Ishikawa (cell line): Measurements from ENCODE around the gene ASB7.

Experiments used
- CEBPB ChIP-seq: IDR thresholded peaks from 2 replicates; pipeline ENCODE4 v1.6.1; 2012
- CREB1 ChIP-seq: IDR thresholded peaks from 2 replicates; pipeline ENCODE4 v1.6.1; 2012; ENCODE audit warnings: low read depth
- EGR1 ChIP-seq: IDR thresholded peaks from 2 replicates; pipeline ENCODE4 v1.6.1; 2012
- EP300 ChIP-seq: IDR thresholded peaks from 2 replicates; pipeline ENCODE4 v1.6.1; 2012; ENCODE audit warnings: borderline replicate concordance
- FOXM1 ChIP-seq: IDR thresholded peaks from 2 replicates; pipeline ENCODE4 v1.6.1; 2012; ENCODE audit warnings: low read depth, borderline replicate concordance
- MAX ChIP-seq: IDR thresholded peaks from 2 replicates; pipeline ENCODE4 v1.6.1; 2012
- NFIC ChIP-seq: IDR thresholded peaks from 2 replicates; pipeline ENCODE4 v1.6.1; 2012
- RAD21 ChIP-seq: IDR thresholded peaks from 2 replicates; pipeline ENCODE4 v1.6.1; 2012; ENCODE audit warnings: low read depth
- TAF1 ChIP-seq: IDR thresholded peaks from 2 replicates; pipeline ENCODE4 v1.6.1; 2012; ENCODE audit warnings: low read depth, mild to moderate bottlenecking
- TCF12 ChIP-seq: IDR thresholded peaks from 2 replicates; pipeline ENCODE4 v1.6.1; 2012; ENCODE audit warnings: low read depth
- TEAD4 ChIP-seq: IDR thresholded peaks from 2 replicates; pipeline ENCODE4 v1.6.1; 2012
- YY1 ChIP-seq: IDR thresholded peaks from 2 replicates; pipeline ENCODE4 v1.6.1; 2012; ENCODE audit warnings: low read depth
- ZBTB7A ChIP-seq: IDR thresholded peaks from 2 replicates; pipeline ENCODE4 v1.6.1; 2012; ENCODE audit warnings: low read depth
- TF ChIP-seq, protein P1 (sequence below): IDR thresholded peaks from 2 replicates; pipeline ENCODE4 v1.6.1; 2012; ENCODE audit warnings: low read depth, mild to moderate bottlenecking
- TF ChIP-seq, protein P2 (sequence below): IDR thresholded peaks from 2 replicates; pipeline ENCODE4 v1.6.1; 2012

The ASB7 gene

DNA sequence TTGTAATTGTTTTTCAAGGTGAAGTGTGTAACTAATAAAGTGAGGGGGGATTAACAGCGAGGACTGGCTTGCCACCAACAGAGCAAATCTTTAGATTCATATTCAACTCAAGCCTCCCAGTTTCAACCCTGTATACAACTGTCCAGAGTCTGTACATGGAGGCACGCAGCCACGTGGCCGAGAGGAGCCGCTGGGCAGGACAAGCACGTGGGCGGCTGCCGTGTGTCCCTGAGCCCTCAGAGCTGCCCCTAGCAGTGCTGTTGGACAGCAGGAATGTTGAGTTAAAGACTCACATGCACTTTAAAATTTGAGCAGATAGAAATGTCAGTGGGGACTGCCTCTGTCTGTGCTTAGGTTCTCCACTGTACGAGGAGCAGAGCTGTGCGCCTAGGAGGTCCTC, 29.4 kb downstream of the ASB7 start:
- no peak for TF ChIP-seq EGR1
- TF ChIP-seq RAD21 = no peak
- TF ChIP-seq EP300 = no peak
- no peak for TF ChIP-seq FOXM1
- TF ChIP-seq, protein P1, sequence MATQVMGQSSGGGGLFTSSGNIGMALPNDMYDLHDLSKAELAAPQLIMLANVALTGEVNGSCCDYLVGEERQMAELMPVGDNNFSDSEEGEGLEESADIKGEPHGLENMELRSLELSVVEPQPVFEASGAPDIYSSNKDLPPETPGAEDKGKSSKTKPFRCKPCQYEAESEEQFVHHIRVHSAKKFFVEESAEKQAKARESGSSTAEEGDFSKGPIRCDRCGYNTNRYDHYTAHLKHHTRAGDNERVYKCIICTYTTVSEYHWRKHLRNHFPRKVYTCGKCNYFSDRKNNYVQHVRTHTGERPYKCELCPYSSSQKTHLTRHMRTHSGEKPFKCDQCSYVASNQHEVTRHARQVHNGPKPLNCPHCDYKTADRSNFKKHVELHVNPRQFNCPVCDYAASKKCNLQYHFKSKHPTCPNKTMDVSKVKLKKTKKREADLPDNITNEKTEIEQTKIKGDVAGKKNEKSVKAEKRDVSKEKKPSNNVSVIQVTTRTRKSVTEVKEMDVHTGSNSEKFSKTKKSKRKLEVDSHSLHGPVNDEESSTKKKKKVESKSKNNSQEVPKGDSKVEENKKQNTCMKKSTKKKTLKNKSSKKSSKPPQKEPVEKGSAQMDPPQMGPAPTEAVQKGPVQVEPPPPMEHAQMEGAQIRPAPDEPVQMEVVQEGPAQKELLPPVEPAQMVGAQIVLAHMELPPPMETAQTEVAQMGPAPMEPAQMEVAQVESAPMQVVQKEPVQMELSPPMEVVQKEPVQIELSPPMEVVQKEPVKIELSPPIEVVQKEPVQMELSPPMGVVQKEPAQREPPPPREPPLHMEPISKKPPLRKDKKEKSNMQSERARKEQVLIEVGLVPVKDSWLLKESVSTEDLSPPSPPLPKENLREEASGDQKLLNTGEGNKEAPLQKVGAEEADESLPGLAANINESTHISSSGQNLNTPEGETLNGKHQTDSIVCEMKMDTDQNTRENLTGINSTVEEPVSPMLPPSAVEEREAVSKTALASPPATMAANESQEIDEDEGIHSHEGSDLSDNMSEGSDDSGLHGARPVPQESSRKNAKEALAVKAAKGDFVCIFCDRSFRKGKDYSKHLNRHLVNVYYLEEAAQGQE = no peak
- TF ChIP-seq TCF12 = no peak
- TF ChIP-seq TAF1 = no peak
- TF ChIP-seq CEBPB = no peak
- TF ChIP-seq YY1 = no peak
- no peak for TF ChIP-seq ZBTB7A
- TF ChIP-seq, protein P2, sequence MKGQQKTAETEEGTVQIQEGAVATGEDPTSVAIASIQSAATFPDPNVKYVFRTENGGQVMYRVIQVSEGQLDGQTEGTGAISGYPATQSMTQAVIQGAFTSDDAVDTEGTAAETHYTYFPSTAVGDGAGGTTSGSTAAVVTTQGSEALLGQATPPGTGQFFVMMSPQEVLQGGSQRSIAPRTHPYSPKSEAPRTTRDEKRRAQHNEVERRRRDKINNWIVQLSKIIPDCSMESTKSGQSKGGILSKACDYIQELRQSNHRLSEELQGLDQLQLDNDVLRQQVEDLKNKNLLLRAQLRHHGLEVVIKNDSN = no peak

- TF ChIP-seq TAF1 (no peak), EP300 (no peak), TEAD4 (no peak), CEBPB (no peak), MAX (no peak), EGR1 (no peak), FOXM1 (no peak), RAD21 (no peak), NFIC (no peak), ZBTB7A (no peak)
- TF ChIP-seq, protein P1 = no peak
Measured at GRCh38 chr15:100633763-100634075, 31.3 kb downstream of the ASB7 start.

- TF ChIP-seq MAX (no peak), YY1 (no peak), TEAD4 (no peak), ZBTB7A (no peak), EP300 (no peak), EGR1 (no peak), CEBPB (no peak), TCF12 (no peak), RAD21 (no peak), CREB1 (no peak), TAF1 (no peak), FOXM1 (no peak), NFIC (no peak)
- TF ChIP-seq, protein P2 = no peak
- TF ChIP-seq, protein P1 = no peak
Measured at GRCh38 chr15:100635406-100636071, 33.1 kb downstream of the ASB7 start.

DNA sequence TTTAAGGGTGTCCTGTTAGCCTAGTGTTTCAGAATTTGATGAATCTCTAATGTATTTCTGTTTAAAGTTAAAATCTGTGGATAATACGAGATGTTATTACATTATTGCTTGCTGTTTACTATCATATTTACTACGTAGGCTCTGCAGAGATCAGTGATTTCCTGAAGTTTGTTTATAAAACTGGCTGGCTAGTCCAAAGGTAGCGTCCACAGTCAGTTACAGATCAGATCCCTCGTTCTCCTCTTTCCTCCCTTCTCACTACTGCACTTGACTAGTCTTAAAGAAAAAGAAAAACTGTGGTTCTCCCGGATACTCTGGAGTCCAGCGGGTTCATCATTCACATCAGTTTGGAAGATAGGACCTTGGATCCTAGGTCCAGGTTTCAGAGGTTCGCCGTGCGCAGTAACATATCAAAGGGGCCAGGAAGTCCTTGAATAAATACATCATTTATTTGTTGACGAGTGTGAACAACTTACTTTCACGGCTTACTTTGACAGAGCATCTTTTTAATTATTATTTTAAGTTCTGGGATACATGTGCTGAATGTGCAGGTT, 35.9 kb downstream of the ASB7 start:
- TF ChIP-seq TCF12 (no peak), TEAD4 (no peak), RAD21 (no peak), MAX (no peak), CEBPB (no peak), FOXM1 (no peak), EGR1 (no peak), TAF1 (no peak), CREB1 (no peak), YY1 (no peak)
- TF ChIP-seq, protein P2 = no peak
- TF ChIP-seq, protein P1 = no peak
